Inflammatory macrophage treated with lipopolysaccharide for 4 hours (primary cell): ENCODE results near the gene MEP1B.
"Not testable (repeated sequence)": the region's sequence is repeated elsewhere in the genome, so short reads cannot be mapped to it uniquely, and the experiment has no call there.

ENCODE experiments used
- DNase-seq: peaks from one replicate; pipeline ENCODE4 v3.0.0-alpha.2; 2020

The MEP1B gene

DNA sequence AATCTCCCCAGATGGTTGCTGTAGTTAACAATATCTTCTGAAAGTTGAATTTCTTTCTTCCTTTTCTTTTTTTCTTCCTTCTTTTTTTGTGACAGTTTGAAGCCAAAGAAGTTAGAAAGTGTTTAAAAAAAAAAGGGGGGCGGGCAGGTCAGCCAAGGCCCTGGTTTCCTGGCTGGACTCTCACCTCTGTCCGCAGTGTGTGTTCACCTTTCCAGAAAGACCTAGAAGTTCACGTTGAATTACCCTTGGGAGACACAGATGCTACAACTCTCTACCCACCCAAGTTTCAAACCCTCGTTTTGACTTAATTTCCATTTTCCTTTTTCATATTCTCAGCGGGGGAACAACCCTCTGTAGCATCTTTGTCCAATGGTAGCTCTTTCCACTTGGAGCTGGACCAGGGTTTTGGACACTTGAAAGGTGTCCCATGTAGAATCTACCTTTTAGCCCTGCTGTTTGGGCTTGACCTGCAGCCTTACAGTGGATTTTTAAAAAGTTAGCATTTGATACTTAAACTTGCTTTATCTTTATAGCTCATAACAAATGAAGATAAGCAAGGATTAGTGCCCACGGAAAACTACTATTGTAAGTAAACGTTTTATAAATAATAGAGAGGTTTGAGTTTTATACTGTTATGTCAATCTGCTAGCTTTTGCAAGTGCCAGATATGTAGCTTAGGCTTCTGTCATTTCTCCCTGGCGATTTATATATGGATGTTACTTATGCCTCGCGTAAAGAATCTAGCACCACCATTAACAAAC is 20.0 kb downstream of the MEP1B start:
- DNase-seq = no peak

GRCh38 chr18:32213693-32214092 is 23.9 kb downstream of the MEP1B start:
- no peak for DNase-seq

DNA sequence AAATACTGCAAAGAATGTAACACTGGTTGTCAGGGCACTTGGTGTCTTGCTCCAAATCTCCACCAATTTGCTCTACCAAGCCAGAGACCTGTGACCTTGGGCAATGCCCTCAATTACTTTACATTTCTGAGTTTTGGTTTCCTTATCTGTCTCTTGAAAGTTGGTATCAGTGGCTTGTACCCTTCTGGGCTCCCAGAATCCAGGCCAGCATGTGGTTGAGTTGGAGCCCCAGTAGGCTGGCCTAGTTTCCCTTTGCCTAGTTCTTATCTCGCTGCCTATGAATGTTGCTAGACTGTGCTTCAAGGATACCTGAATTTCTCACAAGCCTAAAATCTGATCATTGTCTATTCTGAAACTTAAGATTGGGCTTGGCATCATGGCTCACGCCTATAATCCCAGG is 26.6 kb downstream of the MEP1B start:
- DNase-seq = no peak

DNA sequence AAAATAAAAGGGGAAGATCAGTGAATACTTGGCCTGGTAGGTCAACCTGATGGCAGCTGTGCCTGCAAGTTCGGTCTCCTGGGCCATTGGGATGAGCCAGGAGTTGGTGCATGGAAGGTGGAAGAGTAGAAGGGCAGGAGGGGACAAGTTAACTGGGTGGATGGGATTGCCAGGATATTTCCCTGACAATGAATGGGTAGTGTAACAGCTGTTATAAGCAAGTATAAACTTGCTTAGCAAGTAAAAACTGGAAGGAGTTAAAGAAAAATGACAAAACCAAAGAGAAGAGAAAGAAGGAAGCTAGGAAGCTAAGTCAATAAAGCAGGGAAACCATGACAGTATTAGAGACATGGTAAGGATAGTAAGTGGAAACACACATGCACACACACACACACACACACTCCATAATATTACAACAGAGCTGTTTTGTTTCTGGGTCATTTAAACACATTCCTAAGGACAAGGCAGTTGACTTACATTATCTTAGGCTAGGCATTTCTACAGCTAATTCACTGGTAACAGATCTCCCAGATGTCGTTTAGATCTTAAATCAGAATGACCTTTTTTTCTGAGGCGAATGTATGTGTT is 29.7 kb downstream of the MEP1B start:
- no peak for DNase-seq

GRCh38 chr18:32233348-32233747 is 43.5 kb downstream of the MEP1B start:
- DNase-seq = not testable (repeated sequence)

DNA sequence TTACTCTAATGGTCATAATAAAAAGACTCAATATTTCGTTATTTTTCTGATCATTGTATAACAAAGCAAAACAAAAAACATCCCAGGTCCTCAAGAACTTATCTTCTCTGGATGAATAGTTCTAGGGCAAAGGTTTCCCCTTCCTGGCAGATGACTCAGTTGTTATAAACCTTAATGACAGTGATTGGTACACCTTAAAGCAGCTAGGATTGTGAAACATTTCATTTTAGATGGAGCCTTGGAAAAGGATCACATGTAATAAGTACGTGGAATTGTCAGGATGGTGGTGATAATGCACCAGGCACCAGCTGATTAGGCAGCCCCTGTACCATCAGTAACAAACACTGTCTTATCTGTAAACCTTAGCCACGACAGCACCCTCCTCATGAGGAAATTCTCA is 47.2 kb downstream of the MEP1B start:
- DNase-seq = no peak

DNA sequence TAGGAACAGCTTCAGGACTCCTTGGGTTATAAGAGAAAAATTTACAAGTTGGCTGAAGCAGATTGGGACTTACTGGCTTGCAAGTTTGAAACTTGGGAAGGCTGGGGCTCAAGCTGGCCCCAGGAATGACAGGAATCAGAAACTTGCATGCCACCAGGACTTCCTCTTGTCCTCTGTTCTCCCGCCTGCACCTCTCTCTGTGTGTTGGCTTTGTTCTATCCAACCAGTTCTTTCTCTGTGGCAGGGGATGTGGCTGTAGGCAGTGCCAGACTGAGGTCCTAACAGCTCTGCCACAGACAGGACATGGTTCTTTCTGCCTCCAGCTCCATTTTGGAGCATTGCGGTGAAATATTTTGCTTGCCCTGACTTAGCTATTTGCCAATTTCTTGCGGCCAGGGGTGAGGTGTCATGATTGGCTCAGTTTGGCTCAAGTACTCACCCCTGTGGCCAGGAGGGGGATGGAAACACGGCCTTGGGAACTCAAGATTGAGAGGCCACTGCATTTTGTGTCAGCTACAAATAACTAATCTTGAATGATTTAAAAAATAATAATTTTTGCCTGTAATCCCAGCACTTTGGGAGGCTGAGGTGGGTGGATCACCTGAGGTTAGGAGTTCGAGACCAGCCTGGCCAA is 48.9 kb downstream of the MEP1B start:
- DNase-seq = no peak

- DNase-seq = no peak
Observed at GRCh38 chr18:32242395-32242794, 52.6 kb downstream of the MEP1B start.

GRCh38 chr18:32243358-32243757 is 53.5 kb downstream of the MEP1B start:
- DNase-seq = no peak

DNA sequence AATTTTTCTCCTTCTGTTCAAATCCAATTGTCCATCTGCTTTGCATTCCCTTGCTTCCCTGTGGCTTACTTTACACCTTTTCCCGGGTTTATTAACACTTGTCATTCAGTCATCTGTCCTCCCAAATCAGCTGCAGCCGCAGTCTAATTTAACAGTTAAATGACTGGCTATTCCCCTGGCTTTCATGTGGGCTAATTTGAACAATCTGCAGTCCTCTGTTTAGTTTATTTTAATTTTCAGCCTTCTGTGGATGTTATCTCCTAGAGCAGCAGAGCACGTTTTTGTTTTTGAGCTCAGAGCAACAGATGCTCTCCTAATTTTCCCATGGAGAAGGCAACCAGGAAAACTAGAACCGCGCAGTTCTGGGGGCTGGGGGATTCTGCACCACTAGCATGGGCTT is 55.0 kb downstream of the MEP1B start:
- no peak for DNase-seq

DNA sequence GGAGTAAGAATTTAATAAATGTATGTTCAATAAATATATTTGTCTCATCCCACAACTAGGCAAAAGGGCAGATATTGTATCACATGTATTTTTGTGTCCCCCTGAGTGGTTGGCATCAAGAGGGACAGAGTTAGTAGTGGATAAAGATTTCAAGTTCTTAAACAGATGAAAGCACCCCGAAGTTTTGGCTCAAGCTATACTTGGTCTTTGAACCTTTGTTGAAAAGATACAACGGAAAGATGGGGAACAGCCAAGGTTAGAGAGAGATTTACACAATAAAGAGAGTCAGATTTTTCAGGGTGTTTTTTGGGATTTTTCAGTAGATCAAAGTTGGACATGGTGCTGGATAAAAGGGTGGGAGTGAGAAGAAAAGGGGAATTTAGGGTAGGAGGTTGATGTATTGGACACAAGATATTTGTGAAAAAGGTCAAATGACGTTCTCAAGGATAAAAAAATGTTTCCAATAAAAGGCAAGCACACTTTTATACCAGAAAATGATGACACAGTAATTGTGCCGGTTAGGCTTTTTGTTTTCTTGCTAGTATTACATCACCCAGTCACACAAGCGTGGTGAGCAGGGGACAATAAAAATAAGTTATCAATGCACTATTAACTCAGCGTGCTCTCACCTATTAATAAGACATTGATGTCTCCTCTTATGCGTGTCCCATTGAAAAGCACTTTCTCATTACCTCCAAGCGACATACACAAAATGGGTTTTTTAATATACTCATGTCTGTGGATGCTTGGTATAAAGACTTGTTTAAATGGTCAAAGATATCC is 59.5 kb downstream of the MEP1B start:
- no peak for DNase-seq

DNA sequence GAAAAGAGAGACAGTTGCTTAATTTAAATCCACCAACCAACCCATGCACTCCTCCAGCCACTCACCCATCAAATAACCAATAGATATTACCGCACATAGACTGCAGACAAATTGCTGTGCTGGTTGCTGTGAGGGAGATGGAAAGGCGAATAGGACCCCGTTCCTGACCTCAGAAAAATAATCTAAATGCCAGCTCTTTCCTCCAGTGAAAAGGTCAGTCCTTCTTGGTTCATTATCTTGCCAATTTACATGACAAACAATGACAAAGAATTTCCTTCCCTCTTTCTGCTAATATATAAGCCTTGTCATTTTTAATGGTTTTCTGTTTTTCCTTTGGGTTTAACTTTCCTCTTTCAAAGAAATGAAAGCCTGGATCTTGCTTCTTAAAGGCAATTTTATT is 61.6 kb downstream of the MEP1B start:
- no peak for DNase-seq

GRCh38 chr18:32252141-32252860 is 62.5 kb downstream of the MEP1B start:
- no peak for DNase-seq

DNA sequence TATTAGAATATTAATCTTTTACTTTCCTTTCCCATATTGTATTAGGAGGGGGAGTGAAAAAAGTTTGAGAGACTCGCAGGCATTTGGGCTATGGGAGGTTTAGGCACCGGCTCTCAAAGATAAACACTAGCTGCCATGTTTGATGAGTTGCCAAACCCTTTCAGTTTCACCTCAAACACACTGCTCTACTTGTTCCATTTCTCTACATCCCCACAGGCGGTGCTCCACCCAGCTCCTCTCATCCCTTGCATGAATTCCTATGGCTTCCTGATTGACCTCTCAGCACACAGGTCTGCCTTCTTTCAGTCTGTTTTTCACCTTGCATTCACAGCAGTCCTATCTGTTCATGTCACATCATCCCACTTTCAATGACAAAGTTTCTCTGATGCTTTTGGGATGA is 65.7 kb downstream of the MEP1B start:
- DNase-seq = no peak

- DNase-seq = peak; percentile 41
Observed at GRCh38 chr18:32257084-32257785, 67.4 kb downstream of the MEP1B start.

GRCh38 chr18:32258148-32258547 is 68.3 kb downstream of the MEP1B start:
- no peak for DNase-seq

GRCh38 chr18:32258558-32259204 is 68.8 kb downstream of the MEP1B start:
- peak; percentile 52 for DNase-seq

DNA sequence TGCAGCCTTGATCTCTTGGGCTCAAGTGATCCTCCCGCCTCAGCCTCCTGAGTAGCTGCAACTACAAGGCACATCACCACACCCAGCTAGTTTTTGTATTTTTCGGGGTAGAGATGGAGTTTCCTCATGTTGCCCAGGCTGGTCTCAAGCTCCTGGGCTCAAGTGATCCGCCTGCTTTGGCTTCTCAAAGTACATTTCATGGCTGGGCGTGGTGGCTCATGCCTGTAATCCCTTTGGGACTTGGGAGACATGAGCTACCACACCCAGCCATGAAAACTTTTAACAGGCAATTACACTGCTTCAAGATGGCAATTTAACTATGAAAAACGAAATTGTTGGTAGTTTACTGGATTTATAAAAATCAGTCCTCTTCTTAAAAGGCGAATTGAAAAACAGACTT is 69.7 kb downstream of the MEP1B start:
- no peak for DNase-seq

DNA sequence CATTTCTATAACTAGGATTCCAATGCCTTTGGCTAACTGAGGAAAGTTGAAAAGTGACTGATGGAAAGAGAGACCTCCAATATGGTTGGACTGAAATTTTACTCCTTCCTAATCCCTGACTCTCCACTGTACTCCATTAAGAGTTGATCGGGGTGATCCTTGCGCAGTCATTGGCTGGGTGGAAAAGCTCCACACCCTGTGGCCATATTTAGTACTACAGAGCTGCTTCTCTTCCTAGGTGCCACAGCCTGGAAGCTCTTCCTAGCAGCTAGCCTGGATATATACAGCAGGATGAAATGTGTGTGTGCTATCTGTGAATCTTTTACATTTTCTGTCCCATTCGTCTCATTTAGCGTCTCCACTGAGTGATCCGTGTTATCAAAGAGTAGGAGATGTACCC is 71.2 kb downstream of the MEP1B start:
- DNase-seq = no peak

GRCh38 chr18:32262092-32262491 is 72.3 kb downstream of the MEP1B start:
- DNase-seq = no peak

DNA sequence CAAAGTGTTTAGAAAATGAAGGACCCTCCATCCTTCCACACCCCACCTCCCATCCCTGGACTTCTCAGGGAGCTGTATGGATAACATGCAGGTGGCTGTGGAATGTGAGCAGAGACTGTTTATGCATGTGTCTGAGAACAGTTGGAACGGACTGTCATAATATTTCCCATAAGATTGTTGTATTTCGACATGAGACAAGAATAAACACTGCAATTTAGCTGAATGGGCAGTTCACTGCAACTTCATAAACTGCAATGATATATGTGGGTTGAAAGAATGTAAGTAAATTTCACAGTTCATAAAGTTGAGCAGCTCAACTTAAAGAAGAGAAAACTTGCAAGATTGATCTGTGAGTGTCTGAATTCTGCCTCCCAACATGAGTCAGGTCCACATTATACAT is 74.6 kb downstream of the MEP1B start:
- no peak for DNase-seq

GRCh38 chr18:32267463-32267862 is 77.6 kb downstream of the MEP1B start:
- no peak for DNase-seq
